Cardiac atrium fibroblast (primary cell): ENCODE data around the gene APLP2. TPM values are rescaled to one million over a fixed set of nuclear protein-coding genes. Genes with fewer than 3 reads are reported as not detected.

Experiments
- total RNA-seq: library from RNA; depleted of rRNA; stranded (reverse); fragments of >200 nt; gene quantifications from 2 replicates; pipeline ENCODE4 v1.2.3, GENCODE V29; 2015

The APLP2 gene
- total RNA-seq = 486 and 508 TPM in 2 replicates

DNA sequence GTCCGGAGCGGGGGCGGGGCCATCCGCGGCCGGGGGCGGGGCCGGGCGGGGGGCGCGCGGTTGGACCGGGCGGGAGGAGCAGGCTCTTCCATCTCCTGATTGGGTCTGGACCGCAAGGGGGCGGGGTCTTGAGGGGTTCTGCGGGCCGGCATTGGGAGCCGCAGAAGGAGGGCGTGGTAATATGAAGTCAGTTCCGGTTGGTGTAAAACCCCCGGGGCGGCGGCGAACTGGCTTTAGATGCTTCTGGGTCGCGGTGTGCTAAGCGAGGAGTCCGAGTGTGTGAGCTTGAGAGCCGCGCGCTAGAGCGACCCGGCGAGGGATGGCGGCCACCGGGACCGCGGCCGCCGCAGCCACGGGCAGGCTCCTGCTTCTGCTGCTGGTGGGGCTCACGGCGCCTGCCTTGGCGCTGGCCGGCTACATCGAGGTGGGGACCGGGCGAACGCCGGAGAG lies at the start of gene APLP2:
APLP2 (plus strand) TSS at position 236 of the 450 bp plus-strand sequence; CDS start at position 320, 84 bp downstream.

GRCh38 chr11:130159657-130160497 lies 90.2 kb downstream of the APLP2 start, which contains the start of gene ST14:
Gene ST14 (plus strand): TSS chr11:130159782. CDS start chr11:130159980, 198 bp downstream.

Other genes with a start within 250 kb of the APLP2 start
- 14.7 and 16.2 TPM in 2 replicates for gene NFRKB, start 174.3 kb upstream of the APLP2 start, total RNA-seq
- gene PRDM10, start 67.1 kb upstream of the APLP2 start, total RNA-seq = 3.1 and 4.2 TPM in 2 replicates
- not detected in 2 replicates for gene ST14, start 89.9 kb downstream of the APLP2 start, total RNA-seq
- 16.7 and 21.5 TPM in 2 replicates for gene ZBTB44, start 245.0 kb downstream of the APLP2 start, total RNA-seq